ENCODE data around the gene HAUS5. TPM values are rescaled to one million over a fixed set of nuclear protein-coding genes. Genes with fewer than 3 reads are reported as not detected.
"Not testable (repeated sequence)": the region's sequence is repeated elsewhere in the genome, so short reads cannot be mapped to it uniquely, and the experiment has no call there.

Gene HAUS5
- total RNA-seq, 2 donors from 2014 or later: 9.6 to 14.5 TPM

GRCh38 chr19:35645680-35646511, 33.4 kb downstream of the HAUS5 start:
- DNase-seq (no peak), ATAC-seq (no peak)
- intact Hi-C loops (cut with DNase I): no loop called here
- no peaks in the 10 kb centered on the region for H3K9me3 ChIP-seq
- no peaks in the 10 kb centered on the region for H3K27me3 ChIP-seq
- no peak overlapping the region for H3K4me3 ChIP-seq
- TF ChIP-seq CTCF (IDR thresholded peaks at IDR 0.05) (no peak), POLR2A (IDR thresholded peaks at IDR 0.05) (no peak)
- peaks cover 40% of the 10 kb centered on the region for H3K4me1 ChIP-seq
- no peak overlapping the region for H3K27ac ChIP-seq
- no peaks in the 10 kb centered on the region for H3K36me3 ChIP-seq (replicated peaks in 1 of 2; ENCODE audit: insufficient read depth in 1 of 2, low read depth in 2 of 2)
- WGBS, 2 donors: 70 to 73% methylated on average over 7 of the region's 7 CpGs

GRCh38 chr19:35648017-35648961, 35.8 kb downstream of the HAUS5 start, which contains the start of gene COX6B1:
TSS of gene COX6B1 (plus strand) at chr19:35648323. CDS start at chr19:35651244, 2,921 bp downstream.
- Histone ChIP-seq H3K27ac (peak within 1 kb of the TSS; percentile 32 to 86 (median 74)), H3K9me3 (no peaks in the 10 kb centered on the region), H3K4me3 (peak within 1 kb of the TSS; percentile 57 to 79), H3K27me3 (no peaks in the 10 kb centered on the region), H3K36me3 (replicated peaks in 1 of 2; ENCODE audit: insufficient read depth in 1 of 2, low read depth in 2 of 2) (peaks cover 0 to 2% of the 10 kb centered on the region in 2 donors), H3K4me1 (peaks cover 27% of the 10 kb centered on the region)
- TF ChIP-seq CTCF (IDR thresholded peaks at IDR 0.05): peak in 1 of 7 experiments; percentile 8
- peak; percentile 64 to 90 (median 88) for TF ChIP-seq POLR2A (IDR thresholded peaks at IDR 0.05)
- ATAC-seq (peak; percentile 68), DNase-seq (peak; percentile 93 to 98 (median 97))
- intact Hi-C loops (cut with DNase I): no loop called here
- WGBS, 2 donors: 0 to 1% methylated on average over 18 to 46 of the region's 46 CpGs

GRCh38 chr19:35650581-35650980, 38.0 kb downstream of the HAUS5 start:
- H3K27me3 ChIP-seq: no peaks in the 10 kb centered on the region
- H3K27ac ChIP-seq: no peak overlapping the region

GRCh38 chr19:35654828-35655227, 42.3 kb downstream of the HAUS5 start:
- peaks cover 4 to 34% of the 10 kb centered on the region in 2 donors for H3K36me3 ChIP-seq (replicated peaks in 1 of 2; ENCODE audit: insufficient read depth in 1 of 2, low read depth in 2 of 2)
- H3K27me3 ChIP-seq; H3K4me3 ChIP-seq; H3K9me3 ChIP-seq; ATAC-seq; H3K27ac ChIP-seq; intact Hi-C loops (cut with DNase I); H3K4me1 ChIP-seq; DNase-seq: not testable (repeated sequence)
- WGBS, 2 donors: 88 to 95% methylated on average over 6 of the region's 6 CpGs

More at GRCh38 chr19:35650581-35650980, 38.0 kb downstream of the HAUS5 start:
- 59 to 88% methylated on average over 9 of the region's 9 CpGs for WGBS, 2 donors
- no peaks in the 10 kb centered on the region for H3K9me3 ChIP-seq
- peaks cover 4 to 12% of the 10 kb centered on the region in 2 donors for H3K36me3 ChIP-seq (replicated peaks in 1 of 2; ENCODE audit: insufficient read depth in 1 of 2, low read depth in 2 of 2)
- intact Hi-C loops (cut with DNase I): no loop called here
- H3K4me1 ChIP-seq: peaks cover 20% of the 10 kb centered on the region
- TF ChIP-seq POLR2A (IDR thresholded peaks at IDR 0.05) (no peak), CTCF (IDR thresholded peaks at IDR 0.05) (no peak)
- ATAC-seq (no peak), DNase-seq (no peak)
- no peak overlapping the region for H3K4me3 ChIP-seq

GRCh38 chr19:35655600-35655999, 43.1 kb downstream of the HAUS5 start:
- peaks cover 4 to 40% of the 10 kb centered on the region in 2 donors for H3K36me3 ChIP-seq (replicated peaks in 1 of 2; ENCODE audit: insufficient read depth in 1 of 2, low read depth in 2 of 2)
- 92 to 93% methylated on average over 4 of the region's 4 CpGs for WGBS, 2 donors

More at GRCh38 chr19:35655600-35655999, 43.1 kb downstream of the HAUS5 start:
- no peaks in the 10 kb centered on the region for H3K27me3 ChIP-seq
- ATAC-seq (no peak), DNase-seq (no peak)
- peaks cover under 1% of the 10 kb centered on the region for H3K4me1 ChIP-seq
- no peaks in the 10 kb centered on the region for H3K9me3 ChIP-seq
- H3K4me3 ChIP-seq: no peak overlapping the region
- intact Hi-C loops (cut with DNase I): no loop called here
- TF ChIP-seq POLR2A (IDR thresholded peaks at IDR 0.05): no peak
- TF ChIP-seq CTCF (IDR thresholded peaks at IDR 0.05): no peak
- H3K27ac ChIP-seq: no peak overlapping the region

Data from body of pancreas (tissue), 4 donors.